Measurements from ENCODE around the gene PARVB.

- TF ChIP-seq CTCF (IDR thresholded peaks at IDR 0.05; ENCODE audit: low read depth, low read length) (no peak), EZH2phosphoT487 (IDR thresholded peaks at IDR 0.05; ENCODE audit: low read depth) (no peak)
Observed at GRCh38 chr22:44218071-44218470, 194.0 kb downstream of the PARVB start.
